Small intestine (tissue), 7 donors: Measurements from ENCODE around the gene WDR82. TPM values are rescaled to one million over a fixed set of nuclear protein-coding genes. Genes with fewer than 3 reads are reported as not detected.

Experiments used
- DNase-seq, 2 donors: peaks; one replicate each; pipeline versions ENCODE4 v3.0.0 to v3.0.0-alpha.2; 2013
- FAIRE-seq: peaks from 2 replicates; lab custom pipeline; 2012; peaks lifted over from hg19 to GRCh38; lab: Jason Lieb, UNC
- H3K27ac ChIP-seq, 3 donors: one replicate each; pipeline ENCODE4 v1.5.1; 2013; ENCODE audit warnings: low read length in 2 of 3, mild to moderate bottlenecking in 2 of 3, control low read depth in 1 of 3, inconsistent platforms in 1 of 3, low read depth in 1 of 3, moderate library complexity in 1 of 3
- H3K27me3 ChIP-seq, 3 donors: one replicate each; pipeline ENCODE4 v1.6.1; 2013; ENCODE audit warnings: low read length in 3 of 3, inconsistent platforms in 1 of 3; ENCODE audit not compliant: control insufficient read depth in 3 of 3, insufficient read depth in 3 of 3
- H3K36me3 ChIP-seq, 3 donors: one replicate each; pipeline ENCODE4 v1.6.1; 2013; ENCODE audit warnings: low read length in 3 of 3, inconsistent platforms in 1 of 3, low read depth in 1 of 3, mild to moderate bottlenecking in 1 of 3, moderate library complexity in 1 of 3; ENCODE audit not compliant: control insufficient read depth in 3 of 3, insufficient read depth in 2 of 3
- H3K4me1 ChIP-seq, 3 donors: one replicate each; pipeline ENCODE4 v1.6.1; 2013; ENCODE audit warnings: low read length in 2 of 3, inconsistent platforms in 1 of 3, low read depth in 1 of 3, mild to moderate bottlenecking in 1 of 3, moderate library complexity in 1 of 3; ENCODE audit not compliant: control insufficient read depth in 3 of 3, insufficient read depth in 2 of 3
- H3K4me3 ChIP-seq, 3 donors: one replicate each; pipeline ENCODE4 v1.5.1; 2013; ENCODE audit warnings: low read length in 3 of 3, control low read depth in 1 of 3, inconsistent platforms in 1 of 3, low read depth in 1 of 3, mild to moderate bottlenecking in 1 of 3, moderate library complexity in 1 of 3
- H3K9me3 ChIP-seq, 2 donors: one replicate each; pipeline ENCODE4 v1.6.1; 2013; ENCODE audit warnings: low read depth in 1 of 2, low read length in 1 of 2; ENCODE audit not compliant: control insufficient read depth in 2 of 2, insufficient read depth in 1 of 2
- WGBS, 3 donors: extraction: QIAGEN DNeasy Blood & Tissue Kit; methylation state at CpG; one replicate each; pipeline ENCODE4 v1.1.7; 2013; 5-methylcytosine and 5-hydroxymethylcytosine counted together
- polyA plus RNA-seq, 4 donors: library from polyadenylated mRNA; stranded (reverse) in 3 of 4; unstranded in 1 of 4; fragments of 200-250 nt in 3 of 4; fragments of 120-200 nt in 1 of 4; gene quantifications; one replicate each; pipeline versions ENCODE4 v1.2.1 to v1.2.3, GENCODE V29; 2013
- donor health status: healthy with polysubstance abuse.
- donor health status: control.
- donor health status: control.
- donor health status: Bipolar disorder and iron deficiency.
- donor health status: healthy.

The WDR82 gene
- polyA plus RNA-seq, 4 donors: 25.9 to 64.3 (median 36.1) TPM

GRCh38 chr3:52321481-52321880 lies 43.0 kb upstream of the WDR82 start:
- no peaks in the 10 kb centered on the region for H3K27me3 ChIP-seq
- H3K4me1 ChIP-seq: peaks cover 0 to 4% (median 0%) of the 10 kb centered on the region in 3 donors
- H3K27ac ChIP-seq: no peak overlapping the region
- WGBS, 3 donors: 75 to 86% (median 84%) methylated on average over 5 of the region's 5 CpGs
- H3K9me3 ChIP-seq: no peaks in the 10 kb centered on the region
- FAIRE-seq (no peak), DNase-seq (no peak)
- no peak overlapping the region for H3K4me3 ChIP-seq
- H3K36me3 ChIP-seq: peaks cover 0 to 38% (median 0%) of the 10 kb centered on the region in 3 donors

GRCh38 chr3:52319921-52320595 lies 41.6 kb upstream of the WDR82 start:
- H3K4me3 ChIP-seq: no peak overlapping the region
- DNase-seq (no peak), FAIRE-seq (no peak)
- H3K9me3 ChIP-seq: no peaks in the 10 kb centered on the region
- H3K27me3 ChIP-seq: no peaks in the 10 kb centered on the region
- WGBS, 3 donors: 90 to 92% (median 91%) methylated on average over 10 of the region's 10 CpGs
- no peak overlapping the region for H3K27ac ChIP-seq
- H3K36me3 ChIP-seq: peaks cover 0 to 30% (median 0%) of the 10 kb centered on the region in 3 donors
- H3K4me1 ChIP-seq: peaks cover 0 to 4% (median 0%) of the 10 kb centered on the region in 3 donors

GRCh38 chr3:52318186-52318816 lies 39.9 kb upstream of the WDR82 start:
- H3K27ac ChIP-seq: no peak overlapping the region
- H3K4me1 ChIP-seq: peaks cover 0 to 4% (median 0%) of the 10 kb centered on the region in 3 donors
- H3K9me3 ChIP-seq: no peaks in the 10 kb centered on the region
- no peak overlapping the region for H3K4me3 ChIP-seq
- WGBS, 3 donors: 52 to 70% (median 67%) methylated on average over 12 to 14 of the region's 14 CpGs
- no peak for DNase-seq
- no peaks in the 10 kb centered on the region for H3K27me3 ChIP-seq
- H3K36me3 ChIP-seq: peaks cover 0 to 36% (median 0%) of the 10 kb centered on the region in 3 donors
- FAIRE-seq: no peak

- 15 to 29% (median 21%) methylated on average over 45 of the region's 45 CpGs for WGBS, 3 donors
- peak overlapping the region in 2 of 3 donors; percentile 24 to 27 for H3K4me3 ChIP-seq
- H3K27ac ChIP-seq: no peak overlapping the region
- H3K9me3 ChIP-seq: no peaks in the 10 kb centered on the region
- H3K27me3 ChIP-seq: no peaks in the 10 kb centered on the region
- peaks cover 0 to 4% (median 0%) of the 10 kb centered on the region in 3 donors for H3K4me1 ChIP-seq
- FAIRE-seq: no peak
- peak; percentile 66 to 81 for DNase-seq
- peaks cover 0 to 31% (median 0%) of the 10 kb centered on the region in 3 donors for H3K36me3 ChIP-seq
Measured at GRCh38 chr3:52317208-52318000, 39.0 kb upstream of the WDR82 start.

- no peak within 1 kb of the TSS for H3K27ac ChIP-seq
- DNase-seq: no peak
- H3K4me1 ChIP-seq: peaks cover 0 to 6% (median 0%) of the 10 kb centered on the region in 3 donors
- peak within 1 kb of the TSS in 1 of 3 donors; percentile 24 for H3K4me3 ChIP-seq
- peaks cover 0 to 31% (median 0%) of the 10 kb centered on the region in 3 donors for H3K36me3 ChIP-seq
- WGBS, 3 donors: 95 to 97% (median 96%) methylated on average over 3 of the region's 3 CpGs
- no peak for FAIRE-seq
- H3K9me3 ChIP-seq: no peaks in the 10 kb centered on the region
- H3K27me3 ChIP-seq: no peaks in the 10 kb centered on the region
Measured at GRCh38 chr3:52315977-52316764, 37.7 kb upstream of the WDR82 start, which contains the start of gene DNAH1. Gene DNAH1, plus strand, starts transcription at chr3:52316319. Its CDS starts 6,124 bp downstream, at chr3:52322443.

- Histone ChIP-seq H3K27ac (no peak overlapping the region), H3K9me3 (no peaks in the 10 kb centered on the region), H3K4me3 (no peak overlapping the region), H3K36me3 (peaks cover 0 to 40% (median 0%) of the 10 kb centered on the region in 3 donors), H3K27me3 (no peaks in the 10 kb centered on the region), H3K4me1 (peaks cover 0 to 11% (median 0%) of the 10 kb centered on the region in 3 donors)
- WGBS, 3 donors: 90 to 92% (median 91%) methylated on average over 6 of the region's 6 CpGs
- FAIRE-seq (no peak), DNase-seq (no peak)
Measured at GRCh38 chr3:52315006-52315405, 36.6 kb upstream of the WDR82 start.

- H3K27ac ChIP-seq: peak overlapping the region in 1 of 3 donors; percentile 76
- FAIRE-seq (no peak), DNase-seq (no peak)
- no peaks in the 10 kb centered on the region for H3K9me3 ChIP-seq
- H3K4me1 ChIP-seq: peaks cover 0 to 11% (median 0%) of the 10 kb centered on the region in 3 donors
- H3K27me3 ChIP-seq: no peaks in the 10 kb centered on the region
- H3K36me3 ChIP-seq: peaks cover 0 to 44% (median 0%) of the 10 kb centered on the region in 3 donors
- 89 to 98% (median 92%) methylated on average over 3 of the region's 3 CpGs for WGBS, 3 donors
- no peak overlapping the region for H3K4me3 ChIP-seq
Measured at GRCh38 chr3:52314489-52314888, 36.0 kb upstream of the WDR82 start.
